ENCODE data around the gene ZNF536.

Gene ZNF536

DNA sequence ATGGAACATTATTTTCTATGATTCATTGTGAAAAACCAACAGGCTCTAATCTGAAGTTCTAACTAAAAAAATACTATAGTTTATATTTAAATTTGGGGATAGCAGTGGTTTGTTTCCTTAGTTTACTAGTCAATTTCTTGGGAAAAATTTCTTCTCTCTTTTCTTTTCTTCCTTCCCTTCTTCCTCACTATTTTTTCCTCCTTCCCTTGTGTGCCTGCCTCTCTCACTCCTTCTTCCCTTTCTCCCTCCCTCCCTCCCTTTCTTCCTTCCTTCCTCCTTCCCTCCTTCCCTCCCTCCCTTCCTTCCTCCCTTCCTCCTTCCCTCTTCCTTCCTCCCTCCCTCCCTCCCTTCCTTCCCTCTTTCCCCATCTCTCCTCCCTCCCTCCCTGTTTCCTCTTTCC lies 226.5 kb downstream of the ZNF536 start:
- no peak for TF ChIP-seq GABPA (IDR thresholded peaks at IDR 0.05; ENCODE audit: low read depth)
- TF ChIP-seq POLR2AphosphoS5 (IDR thresholded peaks at IDR 0.05; ENCODE audit: low read depth): no peak
- TF ChIP-seq, protein P1, sequence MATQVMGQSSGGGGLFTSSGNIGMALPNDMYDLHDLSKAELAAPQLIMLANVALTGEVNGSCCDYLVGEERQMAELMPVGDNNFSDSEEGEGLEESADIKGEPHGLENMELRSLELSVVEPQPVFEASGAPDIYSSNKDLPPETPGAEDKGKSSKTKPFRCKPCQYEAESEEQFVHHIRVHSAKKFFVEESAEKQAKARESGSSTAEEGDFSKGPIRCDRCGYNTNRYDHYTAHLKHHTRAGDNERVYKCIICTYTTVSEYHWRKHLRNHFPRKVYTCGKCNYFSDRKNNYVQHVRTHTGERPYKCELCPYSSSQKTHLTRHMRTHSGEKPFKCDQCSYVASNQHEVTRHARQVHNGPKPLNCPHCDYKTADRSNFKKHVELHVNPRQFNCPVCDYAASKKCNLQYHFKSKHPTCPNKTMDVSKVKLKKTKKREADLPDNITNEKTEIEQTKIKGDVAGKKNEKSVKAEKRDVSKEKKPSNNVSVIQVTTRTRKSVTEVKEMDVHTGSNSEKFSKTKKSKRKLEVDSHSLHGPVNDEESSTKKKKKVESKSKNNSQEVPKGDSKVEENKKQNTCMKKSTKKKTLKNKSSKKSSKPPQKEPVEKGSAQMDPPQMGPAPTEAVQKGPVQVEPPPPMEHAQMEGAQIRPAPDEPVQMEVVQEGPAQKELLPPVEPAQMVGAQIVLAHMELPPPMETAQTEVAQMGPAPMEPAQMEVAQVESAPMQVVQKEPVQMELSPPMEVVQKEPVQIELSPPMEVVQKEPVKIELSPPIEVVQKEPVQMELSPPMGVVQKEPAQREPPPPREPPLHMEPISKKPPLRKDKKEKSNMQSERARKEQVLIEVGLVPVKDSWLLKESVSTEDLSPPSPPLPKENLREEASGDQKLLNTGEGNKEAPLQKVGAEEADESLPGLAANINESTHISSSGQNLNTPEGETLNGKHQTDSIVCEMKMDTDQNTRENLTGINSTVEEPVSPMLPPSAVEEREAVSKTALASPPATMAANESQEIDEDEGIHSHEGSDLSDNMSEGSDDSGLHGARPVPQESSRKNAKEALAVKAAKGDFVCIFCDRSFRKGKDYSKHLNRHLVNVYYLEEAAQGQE (IDR thresholded peaks at IDR 0.05; ENCODE audit: insufficient replicate concordance, low read depth): no peak
- TF ChIP-seq, protein P2, sequence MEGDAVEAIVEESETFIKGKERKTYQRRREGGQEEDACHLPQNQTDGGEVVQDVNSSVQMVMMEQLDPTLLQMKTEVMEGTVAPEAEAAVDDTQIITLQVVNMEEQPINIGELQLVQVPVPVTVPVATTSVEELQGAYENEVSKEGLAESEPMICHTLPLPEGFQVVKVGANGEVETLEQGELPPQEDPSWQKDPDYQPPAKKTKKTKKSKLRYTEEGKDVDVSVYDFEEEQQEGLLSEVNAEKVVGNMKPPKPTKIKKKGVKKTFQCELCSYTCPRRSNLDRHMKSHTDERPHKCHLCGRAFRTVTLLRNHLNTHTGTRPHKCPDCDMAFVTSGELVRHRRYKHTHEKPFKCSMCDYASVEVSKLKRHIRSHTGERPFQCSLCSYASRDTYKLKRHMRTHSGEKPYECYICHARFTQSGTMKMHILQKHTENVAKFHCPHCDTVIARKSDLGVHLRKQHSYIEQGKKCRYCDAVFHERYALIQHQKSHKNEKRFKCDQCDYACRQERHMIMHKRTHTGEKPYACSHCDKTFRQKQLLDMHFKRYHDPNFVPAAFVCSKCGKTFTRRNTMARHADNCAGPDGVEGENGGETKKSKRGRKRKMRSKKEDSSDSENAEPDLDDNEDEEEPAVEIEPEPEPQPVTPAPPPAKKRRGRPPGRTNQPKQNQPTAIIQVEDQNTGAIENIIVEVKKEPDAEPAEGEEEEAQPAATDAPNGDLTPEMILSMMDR (IDR thresholded peaks at IDR 0.05; ENCODE audit: insufficient read depth, low read length): no peak
- no peak for TF ChIP-seq SPI1 (IDR thresholded peaks at IDR 0.05; ENCODE audit: borderline replicate concordance, low read depth)
- Histone ChIP-seq H3K27me3 (ENCODE audit: insufficient read depth, poor library complexity, severe bottlenecking) (no peaks in the 10 kb centered on the region), H3K27ac (replicated peaks) (no peak overlapping the region), H3K4me3 (replicated peaks; ENCODE audit: insufficient read depth, low read length) (no peak overlapping the region)
- no peak for DNase-seq (ENCODE audit: low read depth in 1 of 2, low spot score in 1 of 2)

GRCh38 chr19:30602661-30603350 lies 230.6 kb downstream of the ZNF536 start:
- Histone ChIP-seq H3K4me3 (replicated peaks; ENCODE audit: insufficient read depth, low read length) (no peak overlapping the region), H3K27me3 (ENCODE audit: insufficient read depth, poor library complexity, severe bottlenecking) (no peaks in the 10 kb centered on the region), H3K27ac (replicated peaks) (no peak overlapping the region)
- TF ChIP-seq POLR2AphosphoS5 (IDR thresholded peaks at IDR 0.05; ENCODE audit: low read depth): no peak
- TF ChIP-seq, protein P1 (IDR thresholded peaks at IDR 0.05; ENCODE audit: insufficient replicate concordance, low read depth): no peak
- no peak for TF ChIP-seq GABPA (IDR thresholded peaks at IDR 0.05; ENCODE audit: low read depth)
- TF ChIP-seq, protein P2 (IDR thresholded peaks at IDR 0.05; ENCODE audit: insufficient read depth, low read length): no peak
- no peak for TF ChIP-seq SPI1 (IDR thresholded peaks at IDR 0.05; ENCODE audit: borderline replicate concordance, low read depth)
- DNase-seq (ENCODE audit: low read depth in 1 of 2, low spot score in 1 of 2): no peak

- TF ChIP-seq, protein P1 (IDR thresholded peaks at IDR 0.05; ENCODE audit: insufficient replicate concordance, low read depth): no peak
- TF ChIP-seq GABPA (IDR thresholded peaks at IDR 0.05; ENCODE audit: low read depth): no peak
- no peak for TF ChIP-seq POLR2AphosphoS5 (IDR thresholded peaks at IDR 0.05; ENCODE audit: low read depth)
- no peak for TF ChIP-seq SPI1 (IDR thresholded peaks at IDR 0.05; ENCODE audit: borderline replicate concordance, low read depth)
- TF ChIP-seq, protein P2 (IDR thresholded peaks at IDR 0.05; ENCODE audit: insufficient read depth, low read length): no peak
- no peak overlapping the region for H3K4me3 ChIP-seq (replicated peaks; ENCODE audit: insufficient read depth, low read length)
- no peak for DNase-seq (ENCODE audit: low read depth in 1 of 2, low spot score in 1 of 2)
- no peaks in the 10 kb centered on the region for H3K27me3 ChIP-seq (ENCODE audit: insufficient read depth, poor library complexity, severe bottlenecking)
- no peak overlapping the region for H3K27ac ChIP-seq (replicated peaks)
Measured at GRCh38 chr19:30604657-30605056, 232.5 kb downstream of the ZNF536 start.

Data from HL-60 (cell line).